T-helper 17 cell (primary cell): ENCODE measurements around the gene MBD4. TPM values are rescaled to one million over a fixed set of nuclear protein-coding genes. Genes with fewer than 3 reads are reported as not detected.
"Not testable (repeated sequence)": the region's sequence is repeated elsewhere in the genome, so short reads cannot be mapped to it uniquely, and the experiment has no call there.

Experiments
- ATAC-seq: fragments of 150-1000 bp; cut with Tn5 transposase; 2 replicates; pipeline ENCODE4 v1.10.0; 2021; ENCODE audit warnings: mild to moderate bottlenecking, moderate library complexity
- DNase-seq, 3 donors: peaks; one replicate each; pipeline versions ENCODE4 v3.0.0 to v3.0.0-alpha.2; 2020 to 2021
- H3K9me3 ChIP-seq: one replicate; pipeline ENCODE4 v1.7.0; 2013; ENCODE audit warnings: low read length, mild to moderate bottlenecking; ENCODE audit not compliant: control insufficient read depth, poor library complexity, severe bottlenecking
- H3K27ac Mint-ChIP-seq: one replicate; pipeline ENCODE4 v1.8.0; 2022; ENCODE audit warnings: mild to moderate bottlenecking, moderate library complexity, mixed read lengths
- H3K27me3 Mint-ChIP-seq: one replicate; pipeline ENCODE4 v1.8.0; 2022; ENCODE audit warnings: mixed read lengths
- H3K36me3 Mint-ChIP-seq: one replicate; pipeline ENCODE4 v1.8.0; 2022; ENCODE audit warnings: low read depth, mixed read lengths
- H3K4me1 Mint-ChIP-seq: one replicate; pipeline ENCODE4 v1.8.0; 2022; ENCODE audit warnings: mild to moderate bottlenecking, mixed read lengths
- H3K4me3 Mint-ChIP-seq: one replicate; pipeline ENCODE4 v1.8.0; 2022; ENCODE audit warnings: mild to moderate bottlenecking, moderate library complexity, mixed read lengths
- total RNA-seq, 4 donors: library from RNA in 2 of 4; stranded (reverse) in 2 of 4; gene quantifications; one replicate each; pipeline ENCODE4 v1.2.3 and lab custom pipeline; 2022 to 2026

The MBD4 gene
- total RNA-seq, 2 donors from 2014 or later: 44.7 to 49.4 TPM

GRCh38 chr3:129421236-129421883 lies 18.4 kb downstream of the MBD4 start:
- H3K4me3 Mint-ChIP-seq: no peak overlapping the region
- H3K36me3 Mint-ChIP-seq: no peaks in the 10 kb centered on the region
- ATAC-seq: no peak
- H3K27me3 Mint-ChIP-seq: no peaks in the 10 kb centered on the region
- DNase-seq: no peak
- H3K27ac Mint-ChIP-seq: peak overlapping the region; percentile 9
- H3K4me1 Mint-ChIP-seq: peaks cover 3% of the 10 kb centered on the region
- no peaks in the 10 kb centered on the region for H3K9me3 ChIP-seq

GRCh38 chr3:129419476-129419875 lies 20.3 kb downstream of the MBD4 start:
- no peak for DNase-seq
- no peak for ATAC-seq
- H3K4me3 Mint-ChIP-seq: no peak overlapping the region
- peaks cover 5% of the 10 kb centered on the region for H3K4me1 Mint-ChIP-seq
- H3K9me3 ChIP-seq: no peaks in the 10 kb centered on the region
- H3K36me3 Mint-ChIP-seq: no peaks in the 10 kb centered on the region
- no peak overlapping the region for H3K27ac Mint-ChIP-seq
- no peaks in the 10 kb centered on the region for H3K27me3 Mint-ChIP-seq

- DNase-seq: no peak
- no peak for ATAC-seq
- H3K9me3 ChIP-seq: no peaks in the 10 kb centered on the region
- H3K36me3 Mint-ChIP-seq: no peaks in the 10 kb centered on the region
- H3K4me1 Mint-ChIP-seq: peaks cover 2% of the 10 kb centered on the region
- H3K4me3 Mint-ChIP-seq: no peak overlapping the region
- no peak overlapping the region for H3K27ac Mint-ChIP-seq
- peaks cover 8% of the 10 kb centered on the region for H3K27me3 Mint-ChIP-seq
Observed at GRCh38 chr3:129418041-129418973, 21.4 kb downstream of the MBD4 start.

- Mint-ChIP-seq H3K4me1 (peaks cover 2% of the 10 kb centered on the region), H3K27ac (no peak overlapping the region), H3K27me3 (peaks cover 16% of the 10 kb centered on the region), H3K36me3 (no peaks in the 10 kb centered on the region), H3K4me3 (no peak overlapping the region)
- no peak for DNase-seq
- ATAC-seq: no peak
- H3K9me3 ChIP-seq: no peaks in the 10 kb centered on the region
Observed at GRCh38 chr3:129417326-129417725, 22.4 kb downstream of the MBD4 start.

GRCh38 chr3:129416415-129416814 lies 23.3 kb downstream of the MBD4 start:
- peaks cover 2% of the 10 kb centered on the region for H3K4me1 Mint-ChIP-seq
- H3K27me3 Mint-ChIP-seq: peaks cover 18% of the 10 kb centered on the region
- DNase-seq (no peak), ATAC-seq (no peak)
- H3K4me3 Mint-ChIP-seq: no peak overlapping the region
- no peaks in the 10 kb centered on the region for H3K36me3 Mint-ChIP-seq
- H3K27ac Mint-ChIP-seq: no peak overlapping the region
- no peaks in the 10 kb centered on the region for H3K9me3 ChIP-seq

GRCh38 chr3:129415830-129416229 lies 23.9 kb downstream of the MBD4 start:
- Mint-ChIP-seq H3K27ac (no peak overlapping the region), H3K4me3 (no peak overlapping the region), H3K27me3 (peaks cover 18% of the 10 kb centered on the region), H3K36me3 (no peaks in the 10 kb centered on the region), H3K4me1 (peaks cover 2% of the 10 kb centered on the region)
- DNase-seq (no peak), ATAC-seq (no peak)
- H3K9me3 ChIP-seq: no peaks in the 10 kb centered on the region

GRCh38 chr3:129415378-129415777 lies 24.4 kb downstream of the MBD4 start:
- H3K4me1 Mint-ChIP-seq: peaks cover 4% of the 10 kb centered on the region
- no peak for ATAC-seq
- H3K9me3 ChIP-seq: no peaks in the 10 kb centered on the region
- no peak overlapping the region for H3K4me3 Mint-ChIP-seq
- H3K27ac Mint-ChIP-seq: no peak overlapping the region
- no peaks in the 10 kb centered on the region for H3K36me3 Mint-ChIP-seq
- H3K27me3 Mint-ChIP-seq: peaks cover 18% of the 10 kb centered on the region
- DNase-seq: no peak

GRCh38 chr3:129413687-129414506 lies 25.9 kb downstream of the MBD4 start:
- H3K36me3 Mint-ChIP-seq: no peaks in the 10 kb centered on the region

GRCh38 chr3:129413238-129413637 lies 26.5 kb downstream of the MBD4 start:
- H3K36me3 Mint-ChIP-seq, H3K27ac Mint-ChIP-seq, ATAC-seq, DNase-seq, H3K9me3 ChIP-seq, H3K4me3 Mint-ChIP-seq, H3K4me1 Mint-ChIP-seq: not testable (repeated sequence)
- peaks cover 18% of the 10 kb centered on the region for H3K27me3 Mint-ChIP-seq

More at GRCh38 chr3:129413687-129414506, 25.9 kb downstream of the MBD4 start:
- no peak for ATAC-seq
- H3K9me3 ChIP-seq: no peaks in the 10 kb centered on the region
- Mint-ChIP-seq H3K27me3 (peaks cover 18% of the 10 kb centered on the region), H3K27ac (no peak overlapping the region), H3K4me3 (no peak overlapping the region), H3K4me1 (peaks cover 4% of the 10 kb centered on the region)
- DNase-seq: no peak

GRCh38 chr3:129412542-129413198 lies 27.1 kb downstream of the MBD4 start:
- ATAC-seq (no peak), DNase-seq (no peak)
- no peaks in the 10 kb centered on the region for H3K9me3 ChIP-seq
- H3K27ac Mint-ChIP-seq: no peak overlapping the region
- no peak overlapping the region for H3K4me3 Mint-ChIP-seq
- H3K36me3 Mint-ChIP-seq: no peaks in the 10 kb centered on the region
- peaks cover 18% of the 10 kb centered on the region for H3K27me3 Mint-ChIP-seq
- peaks cover 4% of the 10 kb centered on the region for H3K4me1 Mint-ChIP-seq

- H3K4me3 Mint-ChIP-seq: no peak overlapping the region
- H3K36me3 Mint-ChIP-seq: no peaks in the 10 kb centered on the region
- H3K27ac Mint-ChIP-seq: no peak overlapping the region
- DNase-seq: no peak
- H3K27me3 Mint-ChIP-seq: peaks cover 25% of the 10 kb centered on the region
- H3K9me3 ChIP-seq: no peaks in the 10 kb centered on the region
- peaks cover 4% of the 10 kb centered on the region for H3K4me1 Mint-ChIP-seq
- ATAC-seq: no peak
Observed at GRCh38 chr3:129410971-129411370, 28.8 kb downstream of the MBD4 start.

GRCh38 chr3:129409541-129409940 lies 30.2 kb downstream of the MBD4 start:
- no peak overlapping the region for H3K4me3 Mint-ChIP-seq
- ATAC-seq: no peak

More at GRCh38 chr3:129409541-129409940, 30.2 kb downstream of the MBD4 start:
- Mint-ChIP-seq H3K4me1 (peaks cover 2% of the 10 kb centered on the region), H3K27ac (no peak overlapping the region), H3K36me3 (no peaks in the 10 kb centered on the region), H3K27me3 (peaks cover 26% of the 10 kb centered on the region)
- no peak for DNase-seq
- H3K9me3 ChIP-seq: no peaks in the 10 kb centered on the region
